ENCODE measurements around the gene ZNF701. TPM values are rescaled to one million over a fixed set of nuclear protein-coding genes. Genes with fewer than 3 reads are reported as not detected.

The ZNF701 gene
- 22.8 TPM for total RNA-seq (ENCODE audit: unreplicated experiment)
- long read RNA-seq, partial matches to known transcripts: 0 of 3 reads
- long read RNA-seq, other reads (novel, unspliced or antisense): 3 of 3 reads

- Mint-ChIP-seq H3K4me1 (ENCODE audit: low read depth, unreplicated experiment) (peaks cover 7% of the 10 kb centered on the region), H3K9me3 (ENCODE audit: unreplicated experiment) (peaks cover 5% of the 10 kb centered on the region), H3K27me3 (ENCODE audit: unreplicated experiment) (peaks cover 6% of the 10 kb centered on the region), H3K27ac (ENCODE audit: unreplicated experiment) (peak within 1 kb of the TSS; percentile 96), H3K36me3 (ENCODE audit: unreplicated experiment) (peaks cover 10% of the 10 kb centered on the region), H3K4me3 (ENCODE audit: unreplicated experiment) (peak within 1 kb of the TSS; percentile 100)
- DNase-seq: peak; percentile 99
- TF ChIP-seq CTCF (IDR thresholded peaks at IDR 0.05; ENCODE audit: partially characterized antibody, unreplicated experiment): peak; percentile 72
Observed at GRCh38 chr19:52570000-52570861, at the start of gene ZNF701. Gene ZNF701 (plus strand): TSS chr19:52570287. CDS start chr19:52574148, 3,861 bp downstream.

- Mint-ChIP-seq H3K4me3 (ENCODE audit: unreplicated experiment) (no peak overlapping the region), H3K4me1 (ENCODE audit: low read depth, unreplicated experiment) (peaks cover 4% of the 10 kb centered on the region), H3K36me3 (ENCODE audit: unreplicated experiment) (peaks cover 6% of the 10 kb centered on the region), H3K27ac (ENCODE audit: unreplicated experiment) (no peak overlapping the region), H3K9me3 (ENCODE audit: unreplicated experiment) (peaks cover 1% of the 10 kb centered on the region), H3K27me3 (ENCODE audit: unreplicated experiment) (peaks cover 7% of the 10 kb centered on the region)
- DNase-seq: no peak
- no peak for TF ChIP-seq CTCF (IDR thresholded peaks at IDR 0.05; ENCODE audit: partially characterized antibody, unreplicated experiment)
Observed at GRCh38 chr19:52522551-52522950, 47.5 kb upstream of the ZNF701 start.

GRCh38 chr19:52524086-52524485 is 46.0 kb upstream of the ZNF701 start:
- no peak for TF ChIP-seq CTCF (IDR thresholded peaks at IDR 0.05; ENCODE audit: partially characterized antibody, unreplicated experiment)
- no peak for DNase-seq
- H3K27ac Mint-ChIP-seq (ENCODE audit: unreplicated experiment): no peak overlapping the region
- H3K4me3 Mint-ChIP-seq (ENCODE audit: unreplicated experiment): no peak overlapping the region
- peaks cover 4% of the 10 kb centered on the region for H3K27me3 Mint-ChIP-seq (ENCODE audit: unreplicated experiment)
- peaks cover 6% of the 10 kb centered on the region for H3K9me3 Mint-ChIP-seq (ENCODE audit: unreplicated experiment)
- peaks cover 4% of the 10 kb centered on the region for H3K4me1 Mint-ChIP-seq (ENCODE audit: low read depth, unreplicated experiment)
- peaks cover 11% of the 10 kb centered on the region for H3K36me3 Mint-ChIP-seq (ENCODE audit: unreplicated experiment)

GRCh38 chr19:52527134-52527955 is 42.7 kb upstream of the ZNF701 start, which contains the start of gene ZNF808:
Gene ZNF808 (plus strand): TSS chr19:52527668. CDS start chr19:52543285, 15,617 bp downstream.
- peak; percentile 85 for TF ChIP-seq CTCF (IDR thresholded peaks at IDR 0.05; ENCODE audit: partially characterized antibody, unreplicated experiment)
- H3K4me3 Mint-ChIP-seq (ENCODE audit: unreplicated experiment): peak within 1 kb of the TSS; percentile 98
- H3K27me3 Mint-ChIP-seq (ENCODE audit: unreplicated experiment): peaks cover 4% of the 10 kb centered on the region
- H3K36me3 Mint-ChIP-seq (ENCODE audit: unreplicated experiment): peaks cover 11% of the 10 kb centered on the region
- no peaks in the 10 kb centered on the region for H3K4me1 Mint-ChIP-seq (ENCODE audit: low read depth, unreplicated experiment)
- peaks cover 6% of the 10 kb centered on the region for H3K9me3 Mint-ChIP-seq (ENCODE audit: unreplicated experiment)
- peak; percentile 98 for DNase-seq
- peak within 1 kb of the TSS; percentile 91 for H3K27ac Mint-ChIP-seq (ENCODE audit: unreplicated experiment)

All from glutamatergic neuron (in vitro differentiated cells).